ENCODE results near the gene RPL39L.

RPL39L gene

GRCh38 chr3:187073581-187074098 is 65.7 kb downstream of the RPL39L start:
- Mint-ChIP-seq H3K27ac (peak overlapping the region; percentile 21), H3K27me3 (no peaks in the 10 kb centered on the region)

GRCh38 chr3:187072511-187072910 is 66.8 kb downstream of the RPL39L start:
- Mint-ChIP-seq H3K4me3 (no peak overlapping the region), H3K4me1 (ENCODE audit: low read depth) (peaks cover 27% of the 10 kb centered on the region), H3K9me3 (peaks cover 6% of the 10 kb centered on the region), H3K27me3 (no peaks in the 10 kb centered on the region), H3K36me3 (ENCODE audit: low read depth) (peaks cover 83% of the 10 kb centered on the region), H3K27ac (no peak overlapping the region)

More at GRCh38 chr3:187073581-187074098, 65.7 kb downstream of the RPL39L start:
- H3K4me1 Mint-ChIP-seq (ENCODE audit: low read depth), result peaks cover 23% of the 10 kb centered on the region
- peaks cover 84% of the 10 kb centered on the region for H3K36me3 Mint-ChIP-seq (ENCODE audit: low read depth)
- H3K4me3 Mint-ChIP-seq, result no peak overlapping the region
- peaks cover 6% of the 10 kb centered on the region for H3K9me3 Mint-ChIP-seq

GRCh38 chr3:187072102-187072501 is 67.2 kb downstream of the RPL39L start:
- peaks cover 27% of the 10 kb centered on the region for H3K4me1 Mint-ChIP-seq (ENCODE audit: low read depth)
- peaks cover 6% of the 10 kb centered on the region for H3K9me3 Mint-ChIP-seq
- peaks cover 85% of the 10 kb centered on the region for H3K36me3 Mint-ChIP-seq (ENCODE audit: low read depth)
- no peaks in the 10 kb centered on the region for H3K27me3 Mint-ChIP-seq
- no peak overlapping the region for H3K4me3 Mint-ChIP-seq
- H3K27ac Mint-ChIP-seq, result peak overlapping the region; percentile 45

Data from stimulated activated naive CD8-positive, alpha-beta T cell treated with anti-CD3 and anti-CD28 coated beads, Interleukin-15, Interleukin-2, amounts not matched to agents 100 ng/mL and 50 ng/mL, for 24 hours (primary cell).